GM12874 (cell line): Measurements from ENCODE around the gene TAAR8.

Experiments used
- CTCF ChIP-seq: IDR thresholded peaks from 2 replicates; pipeline ENCODE4 v1.5.1; 2011; ENCODE audit warnings: low read depth, mild to moderate bottlenecking, control low read depth, low read length, moderate library complexity; ENCODE audit not compliant: insufficient read depth

TAAR8 gene

GRCh38 chr6:132512342-132512637, 40.2 kb upstream of the TAAR8 start:
- no peak for TF ChIP-seq CTCF

GRCh38 chr6:132512638-132513632, 39.5 kb upstream of the TAAR8 start, which contains the start of gene STX7:
Gene STX7, minus strand, starts transcription at chr6:132513116. Its CDS starts 9,586 bp downstream, at chr6:132503530.
- TF ChIP-seq CTCF, result no peak

GRCh38 chr6:132513831-132514545, 38.5 kb upstream of the TAAR8 start:
- TF ChIP-seq CTCF, result no peak

GRCh38 chr6:132515386-132515785, 37.1 kb upstream of the TAAR8 start:
- TF ChIP-seq CTCF, result no peak

GRCh38 chr6:132520953-132521352, 31.5 kb upstream of the TAAR8 start:
- TF ChIP-seq CTCF, result no peak

- no peak for TF ChIP-seq CTCF
These were observed 27.8 kb upstream of the TAAR8 start for GRCh38 chr6:132524646-132525045.

GRCh38 chr6:132525866-132526265, 26.6 kb upstream of the TAAR8 start:
- TF ChIP-seq CTCF, result no peak
